ENCODE results near the gene MARCOL. TPM values are rescaled to one million over a fixed set of nuclear protein-coding genes. Genes with fewer than 3 reads are reported as not detected.
A peak's percentile ranks its signal among the peaks of the same experiment; 100 is the strongest.

MARCOL gene
- total and polyA plus RNA-seq, 4 experiments from 2014 or later: not detected

GRCh38 chr5:148229840-148230239 lies 8.5 kb upstream of the MARCOL start:
- Histone ChIP-seq H3K4me1 (ENCODE audit: insufficient read depth, low read length) (no peaks in the 10 kb centered on the region), H3K9me3 (ENCODE audit: control insufficient read depth in 1 of 2, low read length in 2 of 2) (no peaks in the 10 kb centered on the region), H3K4me3 (ENCODE audit: low read length in 2 of 2) (no peak overlapping the region), H3K27me3 (ENCODE audit: insufficient read depth, low read length) (no peaks in the 10 kb centered on the region), H3K36me3 (ENCODE audit: insufficient read depth, low read length) (no peaks in the 10 kb centered on the region), H3K27ac (ENCODE audit: low read depth, low read length) (no peak overlapping the region)
- Mint-ChIP-seq H3K9me3 (peaks cover 0 to 4% (median 0%) of the 10 kb centered on the region in 8 donors), H3K4me1 (no peaks in the 10 kb centered on the region), H3K27ac (peak overlapping the region in 1 of 7 donors; percentile 49), H3K36me3 (no peaks in the 10 kb centered on the region), H3K4me3 (no peak overlapping the region), H3K27me3 (peaks cover 4% of the 10 kb centered on the region in 2 donors)
- intact Hi-C loops (cut with micrococcal nuclease): no loop called here
- CTCF ChIA-PET (ENCODE audit: partially characterized antibody): no interaction called here
- POLR2A ChIA-PET (ENCODE audit: partially characterized antibody): no interaction called here
- no peak for DNase-seq

GRCh38 chr5:148230240-148230639 lies 8.1 kb upstream of the MARCOL start:
- intact Hi-C loops (cut with micrococcal nuclease): no loop called here
- H3K9me3 Mint-ChIP-seq: peaks cover 0 to 4% (median 0%) of the 10 kb centered on the region in 8 donors
- H3K36me3 Mint-ChIP-seq: no peaks in the 10 kb centered on the region
- no peak for DNase-seq
- no peak overlapping the region for H3K4me3 Mint-ChIP-seq
- Histone ChIP-seq H3K4me1 (ENCODE audit: insufficient read depth, low read length) (no peaks in the 10 kb centered on the region), H3K27ac (ENCODE audit: low read depth, low read length) (no peak overlapping the region), H3K27me3 (ENCODE audit: insufficient read depth, low read length) (no peaks in the 10 kb centered on the region), H3K4me3 (ENCODE audit: low read length in 2 of 2) (no peak overlapping the region), H3K9me3 (ENCODE audit: control insufficient read depth in 1 of 2, low read length in 2 of 2) (no peaks in the 10 kb centered on the region), H3K36me3 (ENCODE audit: insufficient read depth, low read length) (no peaks in the 10 kb centered on the region)
- no peak overlapping the region for H3K27ac Mint-ChIP-seq
- no peaks in the 10 kb centered on the region for H3K4me1 Mint-ChIP-seq
- ChIA-PET CTCF (ENCODE audit: partially characterized antibody) (no interaction called here), POLR2A (ENCODE audit: partially characterized antibody) (no interaction called here)
- H3K27me3 Mint-ChIP-seq: peaks cover 4% of the 10 kb centered on the region in 2 donors

- H3K4me3 ChIP-seq (ENCODE audit: low read length in 2 of 2): no peak overlapping the region
Observed at GRCh38 chr5:148237785-148238417, 424 bp upstream of the MARCOL start.

GRCh38 chr5:148248894-148249293 lies 10.6 kb downstream of the MARCOL start:
- ChIA-PET POLR2A (ENCODE audit: partially characterized antibody) (no interaction called here), CTCF (ENCODE audit: partially characterized antibody) (no interaction called here)
- Histone ChIP-seq H3K4me1 (ENCODE audit: insufficient read depth, low read length) (no peaks in the 10 kb centered on the region), H3K27ac (ENCODE audit: low read depth, low read length) (no peak overlapping the region), H3K27me3 (ENCODE audit: insufficient read depth, low read length) (no peaks in the 10 kb centered on the region), H3K9me3 (ENCODE audit: control insufficient read depth in 1 of 2, low read length in 2 of 2) (no peaks in the 10 kb centered on the region), H3K4me3 (ENCODE audit: low read length in 2 of 2) (no peak overlapping the region), H3K36me3 (ENCODE audit: insufficient read depth, low read length) (no peaks in the 10 kb centered on the region)
- intact Hi-C loops (cut with micrococcal nuclease): no loop called here
- H3K9me3 Mint-ChIP-seq: peaks cover 0 to 12% (median 3%) of the 10 kb centered on the region in 8 donors
- DNase-seq: no peak
- H3K36me3 Mint-ChIP-seq: no peaks in the 10 kb centered on the region
- H3K4me3 Mint-ChIP-seq: no peak overlapping the region
- H3K4me1 Mint-ChIP-seq: no peaks in the 10 kb centered on the region
- no peak overlapping the region for H3K27ac Mint-ChIP-seq
- H3K27me3 Mint-ChIP-seq: peaks cover 0 to 1% of the 10 kb centered on the region in 2 donors

More at GRCh38 chr5:148237785-148238417, 424 bp upstream of the MARCOL start:
- no peaks in the 10 kb centered on the region for H3K36me3 Mint-ChIP-seq
- intact Hi-C loops (cut with micrococcal nuclease): no loop called here
- H3K9me3 Mint-ChIP-seq: peaks cover 0 to 2% (median 0%) of the 10 kb centered on the region in 8 donors
- POLR2A ChIA-PET (ENCODE audit: partially characterized antibody): no interaction called here
- H3K4me1 ChIP-seq (ENCODE audit: insufficient read depth, low read length): no peaks in the 10 kb centered on the region
- no peak overlapping the region for H3K27ac ChIP-seq (ENCODE audit: low read depth, low read length)
- H3K27ac Mint-ChIP-seq: no peak overlapping the region
- H3K4me3 Mint-ChIP-seq: no peak overlapping the region
- CTCF ChIA-PET (ENCODE audit: partially characterized antibody): no interaction called here
- H3K36me3 ChIP-seq (ENCODE audit: insufficient read depth, low read length): no peaks in the 10 kb centered on the region
- no peaks in the 10 kb centered on the region for H3K27me3 ChIP-seq (ENCODE audit: insufficient read depth, low read length)
- H3K27me3 Mint-ChIP-seq: peaks cover 2% of the 10 kb centered on the region in 2 donors
- no peak for DNase-seq
- H3K4me1 Mint-ChIP-seq: no peaks in the 10 kb centered on the region
- H3K9me3 ChIP-seq (ENCODE audit: control insufficient read depth in 1 of 2, low read length in 2 of 2): no peaks in the 10 kb centered on the region

- no peaks in the 10 kb centered on the region for H3K4me1 Mint-ChIP-seq
- no peaks in the 10 kb centered on the region for H3K4me1 ChIP-seq (ENCODE audit: insufficient read depth, low read length)
- CTCF ChIA-PET (ENCODE audit: partially characterized antibody): no interaction called here
- DNase-seq: no peak
- no peak overlapping the region for H3K27ac Mint-ChIP-seq
- no peaks in the 10 kb centered on the region for H3K36me3 ChIP-seq (ENCODE audit: insufficient read depth, low read length)
- H3K27me3 ChIP-seq (ENCODE audit: insufficient read depth, low read length): no peaks in the 10 kb centered on the region
- H3K27me3 Mint-ChIP-seq: no peaks in the 10 kb centered on the region
- peaks cover 0 to 3% of the 10 kb centered on the region in 2 donors for H3K36me3 Mint-ChIP-seq
- no peak overlapping the region for H3K27ac ChIP-seq (ENCODE audit: low read depth, low read length)
- H3K9me3 ChIP-seq (ENCODE audit: control insufficient read depth in 1 of 2, low read length in 2 of 2): no peaks in the 10 kb centered on the region
- peaks cover 5 to 47% (median 30%) of the 10 kb centered on the region in 8 donors for H3K9me3 Mint-ChIP-seq
- no peak overlapping the region for H3K4me3 Mint-ChIP-seq
- POLR2A ChIA-PET (ENCODE audit: partially characterized antibody): no interaction called here
- no peak overlapping the region for H3K4me3 ChIP-seq (ENCODE audit: low read length in 2 of 2)
- intact Hi-C loops (cut with micrococcal nuclease): no loop called here
Observed at GRCh38 chr5:148255456-148255855, 17.1 kb downstream of the MARCOL start.

- H3K4me1 ChIP-seq (ENCODE audit: insufficient read depth, low read length): no peaks in the 10 kb centered on the region
- intact Hi-C loops (cut with micrococcal nuclease): no loop called here
Observed at GRCh38 chr5:148259288-148259687, 21.0 kb downstream of the MARCOL start.

GRCh38 chr5:148261221-148261620 lies 22.9 kb downstream of the MARCOL start:
- no peak overlapping the region for H3K27ac Mint-ChIP-seq
- H3K4me1 ChIP-seq (ENCODE audit: insufficient read depth, low read length): no peaks in the 10 kb centered on the region
- H3K4me1 Mint-ChIP-seq: no peaks in the 10 kb centered on the region
- peaks cover 3 to 33% (median 25%) of the 10 kb centered on the region in 8 donors for H3K9me3 Mint-ChIP-seq
- POLR2A ChIA-PET (ENCODE audit: partially characterized antibody): no interaction called here
- H3K36me3 Mint-ChIP-seq: no peaks in the 10 kb centered on the region
- intact Hi-C loops (cut with micrococcal nuclease): no loop called here
- no peak overlapping the region for H3K27ac ChIP-seq (ENCODE audit: low read depth, low read length)
- H3K27me3 Mint-ChIP-seq: peaks cover 0 to 1% of the 10 kb centered on the region in 2 donors
- no peak for DNase-seq
- H3K27me3 ChIP-seq (ENCODE audit: insufficient read depth, low read length): no peaks in the 10 kb centered on the region
- H3K4me3 Mint-ChIP-seq: no peak overlapping the region
- no peaks in the 10 kb centered on the region for H3K36me3 ChIP-seq (ENCODE audit: insufficient read depth, low read length)
- no peak overlapping the region for H3K4me3 ChIP-seq (ENCODE audit: low read length in 2 of 2)
- CTCF ChIA-PET (ENCODE audit: partially characterized antibody): no interaction called here
- no peaks in the 10 kb centered on the region for H3K9me3 ChIP-seq (ENCODE audit: control insufficient read depth in 1 of 2, low read length in 2 of 2)

More at GRCh38 chr5:148259288-148259687, 21.0 kb downstream of the MARCOL start:
- H3K36me3 ChIP-seq (ENCODE audit: insufficient read depth, low read length): no peaks in the 10 kb centered on the region
- ChIA-PET POLR2A (ENCODE audit: partially characterized antibody) (no interaction called here), CTCF (ENCODE audit: partially characterized antibody) (no interaction called here)
- peaks cover 5 to 41% (median 28%) of the 10 kb centered on the region in 8 donors for H3K9me3 Mint-ChIP-seq
- H3K36me3 Mint-ChIP-seq: peaks cover 0 to 3% of the 10 kb centered on the region in 2 donors
- H3K4me3 ChIP-seq (ENCODE audit: low read length in 2 of 2): no peak overlapping the region
- H3K4me1 Mint-ChIP-seq: no peaks in the 10 kb centered on the region
- no peak overlapping the region for H3K27ac ChIP-seq (ENCODE audit: low read depth, low read length)
- H3K4me3 Mint-ChIP-seq: no peak overlapping the region
- no peak overlapping the region for H3K27ac Mint-ChIP-seq
- H3K27me3 Mint-ChIP-seq: peaks cover 0 to 1% of the 10 kb centered on the region in 2 donors
- no peaks in the 10 kb centered on the region for H3K9me3 ChIP-seq (ENCODE audit: control insufficient read depth in 1 of 2, low read length in 2 of 2)
- no peak for DNase-seq
- no peaks in the 10 kb centered on the region for H3K27me3 ChIP-seq (ENCODE audit: insufficient read depth, low read length)

Data from CD4-positive, alpha-beta memory T cell (primary cell).